ENCODE measurements around the gene DLX2. TPM values are rescaled to one million over a fixed set of nuclear protein-coding genes. Genes with fewer than 3 reads are reported as not detected.
A peak's percentile ranks its signal among the peaks of the same experiment; 100 is the strongest.
"Not testable (repeated sequence)": the region's sequence is repeated elsewhere in the genome, so short reads cannot be mapped to it uniquely, and the experiment has no call there.

The DLX2 gene
- total RNA-seq, 2 donors from 2014 or later: 0.11 TPM; not detected in 1

DNA sequence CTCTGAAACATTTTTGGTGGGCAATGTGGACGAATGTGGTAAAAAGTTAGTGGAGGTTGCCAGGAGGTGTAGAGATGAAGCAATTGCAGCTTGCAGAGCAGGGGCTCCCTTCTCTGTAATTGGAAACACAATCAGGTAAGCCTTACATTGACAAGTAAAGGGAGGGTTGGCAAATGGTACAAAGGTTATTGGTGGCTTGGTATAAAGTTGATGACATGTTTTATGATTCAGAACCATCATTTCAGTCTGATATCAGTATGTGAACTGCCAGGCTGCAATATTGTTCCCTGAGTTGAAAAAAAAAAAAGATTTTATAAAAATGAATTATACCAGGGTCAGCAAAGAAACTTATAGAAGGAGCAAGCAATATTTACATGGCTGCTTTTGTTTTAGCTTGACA, 31.8 kb downstream of the DLX2 start:
- ATAC-seq (peak; percentile 94), DNase-seq (no peak)
- intact Hi-C loops (cut with DNase I, micrococcal nuclease): no loop called here

DNA sequence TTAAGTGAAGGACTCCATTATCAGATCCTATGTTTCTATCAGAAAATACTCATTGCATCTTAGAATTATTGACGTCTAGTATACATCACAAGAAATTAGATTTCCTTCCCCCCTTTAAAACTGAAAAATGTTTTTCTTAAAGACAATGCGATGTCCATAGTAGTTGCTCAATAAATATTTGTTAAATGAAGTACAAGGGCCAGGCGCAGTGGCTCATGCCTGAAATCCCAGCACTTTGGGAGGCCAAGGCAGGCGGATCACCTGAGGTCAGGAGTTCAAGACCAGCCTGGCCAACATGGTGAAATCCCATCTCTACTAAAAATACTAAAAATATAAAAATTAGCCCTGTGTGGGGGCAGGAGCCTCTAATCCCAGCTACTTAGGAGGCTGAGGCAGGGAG, 34.8 kb downstream of the DLX2 start:
- DNase-seq; intact Hi-C loops (cut with DNase I, micrococcal nuclease); ATAC-seq: not testable (repeated sequence)

DNA sequence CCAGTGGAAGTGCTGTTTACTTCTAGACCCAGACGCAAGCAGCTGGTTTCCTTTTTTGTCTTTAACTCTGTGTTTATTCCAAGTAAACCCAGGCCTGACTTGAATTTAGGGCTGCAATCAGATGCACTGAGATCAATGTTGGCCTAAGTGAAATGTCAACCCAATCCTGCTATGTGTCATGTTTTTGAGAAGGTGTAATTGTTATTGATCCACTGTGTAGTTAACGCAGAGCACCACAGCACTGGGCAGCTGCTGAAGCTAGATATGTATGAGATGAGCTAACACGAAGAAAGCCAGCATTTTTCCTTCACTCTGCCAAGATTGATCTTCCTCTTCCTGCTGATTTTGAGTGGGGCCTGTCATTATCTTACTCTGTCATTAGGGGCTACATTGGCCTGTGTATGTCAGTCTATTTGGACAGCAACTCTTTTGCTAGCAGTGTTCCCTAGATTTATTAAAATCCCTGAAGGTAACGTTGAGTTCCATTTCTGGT, 36.3 kb downstream of the DLX2 start:
- intact Hi-C loops (cut with DNase I, micrococcal nuclease): no loop called here
- no peak for ATAC-seq
- DNase-seq: no peak

DNA sequence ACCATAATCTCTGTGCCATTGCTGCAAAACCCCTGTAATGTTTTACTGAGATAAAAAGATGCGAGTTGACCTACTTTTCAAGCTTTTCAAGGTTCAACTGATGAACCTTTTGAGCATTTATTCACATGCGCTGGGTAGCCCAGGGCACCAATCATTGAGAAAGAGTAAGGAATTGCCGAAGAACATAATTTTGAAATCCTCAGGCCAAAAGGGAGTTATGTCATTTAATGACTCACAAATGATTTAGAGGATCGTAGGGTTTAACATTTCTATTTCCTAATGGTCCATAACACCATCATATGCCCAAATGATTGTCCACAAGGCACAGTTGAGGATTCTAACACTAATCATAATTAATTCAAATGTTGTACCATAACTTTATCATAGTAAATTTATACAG, 37.6 kb downstream of the DLX2 start:
- ATAC-seq: no peak
- intact Hi-C loops (cut with DNase I, micrococcal nuclease): no loop called here
- DNase-seq: no peak

DNA sequence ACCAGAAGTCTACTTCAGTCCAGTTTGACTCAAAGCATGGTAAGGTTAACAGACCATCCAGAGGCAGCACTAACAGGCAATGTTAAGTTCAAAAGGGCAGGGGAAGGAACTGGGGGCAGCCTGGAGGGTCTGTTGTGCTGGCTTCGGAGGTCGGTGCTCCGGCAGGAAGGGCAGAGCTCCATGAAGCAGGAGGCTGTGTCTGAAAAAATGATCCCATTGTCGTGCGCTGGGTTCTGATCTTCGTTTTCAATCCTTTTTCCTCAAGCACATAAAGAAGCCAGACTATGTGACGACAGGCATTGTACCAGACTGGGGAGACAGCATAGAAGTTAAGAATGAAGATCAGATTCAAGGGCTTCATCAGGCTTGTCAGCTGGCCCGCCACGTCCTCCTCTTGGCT, 39.3 kb downstream of the DLX2 start:
- ATAC-seq (no peak), DNase-seq (no peak)
- intact Hi-C loops (cut with DNase I, micrococcal nuclease): no loop called here

DNA sequence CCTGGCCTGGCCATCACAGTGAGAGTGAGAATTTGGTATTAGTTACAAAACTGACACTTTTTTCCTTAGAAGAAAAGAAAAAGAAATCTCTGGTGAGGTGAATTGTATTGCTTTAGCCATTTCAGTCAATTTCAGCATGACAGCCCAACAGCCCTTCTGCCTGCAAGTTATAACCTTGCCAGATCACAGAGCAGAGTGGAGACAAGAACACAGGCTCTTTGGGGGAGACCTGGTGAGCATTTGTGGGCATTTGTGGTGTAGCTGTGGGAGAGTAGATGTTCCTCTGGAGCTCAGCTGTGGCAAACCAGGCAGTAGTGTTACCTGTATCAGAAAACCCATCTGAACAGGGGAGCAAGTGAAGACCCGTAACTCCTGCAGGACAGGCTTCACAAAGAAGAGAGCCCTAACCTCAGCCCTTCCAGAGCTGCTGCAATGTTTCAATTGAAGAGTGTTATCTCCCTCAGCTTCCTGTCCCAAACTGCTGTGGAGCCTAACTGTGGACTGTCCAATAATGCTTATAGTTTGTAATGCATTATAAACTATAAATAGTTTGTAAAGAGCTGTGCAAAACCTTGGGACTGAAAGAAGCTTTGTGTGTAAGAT, 40.2 kb downstream of the DLX2 start:
- intact Hi-C loops (cut with DNase I, micrococcal nuclease): no loop called here
- DNase-seq (no peak), ATAC-seq (no peak)

DNA sequence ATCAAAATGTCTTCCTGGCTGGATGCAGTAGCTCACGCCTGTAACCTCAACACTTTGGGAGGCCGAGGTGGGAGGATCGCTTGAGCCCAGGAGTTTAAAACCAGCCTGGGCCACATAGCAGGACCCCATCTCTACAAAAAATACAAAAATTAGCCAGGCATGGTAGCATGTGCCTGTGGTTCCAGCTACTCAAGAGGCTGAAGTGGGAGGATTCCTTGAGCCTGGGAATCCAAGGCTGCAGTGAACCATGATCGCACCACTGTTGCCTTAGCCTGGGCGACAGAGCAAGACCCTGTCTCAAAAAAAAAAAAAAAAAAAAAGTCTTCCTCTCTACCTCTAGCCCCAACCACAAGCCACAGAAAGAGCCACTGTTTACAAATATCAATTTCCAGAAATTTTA, 42.6 kb downstream of the DLX2 start:
- not testable (repeated sequence) for ATAC-seq, DNase-seq

DNA sequence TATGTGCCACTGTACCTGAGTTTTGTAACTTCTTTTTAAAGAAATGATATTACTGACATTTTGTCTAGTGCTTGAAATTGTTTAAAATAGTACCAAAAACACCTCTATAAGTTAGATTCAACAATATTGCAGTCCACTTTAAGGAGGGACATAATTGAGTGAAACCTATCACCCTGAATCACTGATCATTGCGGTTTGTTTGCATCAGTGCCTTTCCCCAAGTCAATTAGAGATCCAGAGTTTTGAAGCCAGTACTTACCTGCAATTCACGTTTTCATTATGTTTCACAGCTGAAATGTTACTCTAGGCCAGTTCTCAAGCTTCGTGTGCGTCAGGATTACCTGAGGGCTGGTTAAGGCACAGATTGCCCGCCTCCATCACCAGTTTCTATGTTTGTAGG, 44.0 kb downstream of the DLX2 start:
- ATAC-seq (no peak), DNase-seq (no peak)
- intact Hi-C loops (cut with DNase I, micrococcal nuclease): no loop called here

More for the DNA sequence above, 42.6 kb downstream of the DLX2 start:
- intact Hi-C loops (cut with DNase I, micrococcal nuclease): not testable (repeated sequence)

DNA sequence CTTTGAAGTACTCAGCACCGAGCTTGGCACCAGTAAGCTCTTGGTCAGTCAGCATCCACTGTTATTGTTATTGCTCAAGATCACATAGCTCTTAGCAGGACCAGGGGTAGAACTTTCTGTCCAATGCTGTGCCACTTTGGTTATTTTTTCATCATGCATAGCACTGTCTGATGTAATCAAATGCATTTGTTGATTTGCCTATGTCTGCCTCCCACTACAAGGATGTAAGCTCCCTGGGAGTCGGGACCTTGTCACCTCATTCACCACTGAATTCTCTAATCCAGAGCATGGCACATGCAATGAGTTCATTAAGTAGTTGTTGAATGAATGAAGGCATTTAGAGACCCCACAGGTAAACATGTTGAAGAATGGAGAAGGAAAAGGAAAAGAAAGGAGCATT, 46.4 kb downstream of the DLX2 start:
- intact Hi-C loops (cut with DNase I, micrococcal nuclease): no loop called here
- DNase-seq (no peak), ATAC-seq (no peak)

DNA sequence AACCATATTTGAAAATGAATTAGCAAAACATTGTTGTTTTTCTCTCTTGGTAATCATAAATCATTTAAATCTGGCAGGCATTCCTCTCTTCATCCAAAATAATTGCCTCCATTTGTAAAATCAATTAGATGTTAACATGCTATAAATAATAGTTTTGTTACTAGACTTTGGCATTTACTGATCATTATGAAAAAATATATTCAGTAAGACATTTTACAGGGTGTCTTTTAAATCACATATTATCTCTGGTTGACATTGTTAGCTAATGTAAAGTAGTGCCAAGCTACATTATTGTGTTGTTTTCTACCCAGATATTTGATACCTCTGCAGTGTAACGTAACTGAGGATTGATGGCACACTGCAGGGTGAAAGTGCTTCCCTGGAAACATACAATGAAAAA, 49.2 kb downstream of the DLX2 start:
- intact Hi-C loops (cut with DNase I, micrococcal nuclease): no loop called here
- ATAC-seq (no peak), DNase-seq (no peak)

DNA sequence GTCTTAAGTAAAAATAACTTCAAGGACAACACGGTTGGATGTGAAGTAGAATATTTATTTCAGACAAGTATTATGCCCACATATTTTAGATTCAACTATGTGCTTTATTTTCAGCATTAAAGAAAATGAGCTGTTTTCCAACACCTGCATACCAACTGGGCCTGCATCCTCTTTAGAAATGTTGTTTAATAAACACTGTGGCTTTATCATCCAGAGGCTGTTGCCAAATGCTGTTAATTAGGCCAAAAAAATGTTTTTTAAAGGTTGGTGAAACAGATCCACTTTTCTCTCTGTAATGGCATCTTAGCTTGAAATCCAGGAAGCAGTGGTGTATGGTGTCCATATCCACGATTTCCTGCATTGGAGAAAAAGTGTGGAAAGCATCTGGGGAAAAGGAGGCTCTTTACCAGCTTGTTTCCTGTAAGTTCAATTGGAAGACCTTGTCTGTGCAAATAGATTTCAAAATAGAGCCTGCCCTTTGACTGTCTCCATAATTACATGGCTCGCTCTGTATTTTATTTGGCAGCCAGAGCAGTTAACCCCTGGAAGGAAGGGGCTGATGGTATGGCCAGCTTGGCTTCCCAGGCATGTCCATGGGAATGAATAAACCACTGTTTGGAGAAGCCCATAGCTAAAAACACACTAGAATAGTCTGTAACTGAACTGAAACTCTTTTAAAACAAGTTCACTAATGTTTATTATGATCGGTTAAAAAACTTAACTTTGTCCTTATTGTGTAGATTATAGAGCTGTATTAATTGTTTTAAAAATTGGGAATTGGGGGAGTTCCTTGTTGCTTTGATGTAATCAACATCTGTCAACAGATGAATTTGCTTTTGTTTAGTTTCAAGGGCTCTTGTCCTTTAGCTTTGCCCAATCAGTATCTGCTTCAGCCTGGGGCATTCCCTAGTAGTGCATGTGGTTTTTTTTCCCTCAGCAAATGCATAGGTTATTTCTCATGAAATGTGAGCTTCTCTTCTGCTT, 50.4 kb downstream of the DLX2 start:
- ATAC-seq: peak; percentile 40
- intact Hi-C loops (cut with DNase I, micrococcal nuclease): no loop called here
- no peak for DNase-seq

DNA sequence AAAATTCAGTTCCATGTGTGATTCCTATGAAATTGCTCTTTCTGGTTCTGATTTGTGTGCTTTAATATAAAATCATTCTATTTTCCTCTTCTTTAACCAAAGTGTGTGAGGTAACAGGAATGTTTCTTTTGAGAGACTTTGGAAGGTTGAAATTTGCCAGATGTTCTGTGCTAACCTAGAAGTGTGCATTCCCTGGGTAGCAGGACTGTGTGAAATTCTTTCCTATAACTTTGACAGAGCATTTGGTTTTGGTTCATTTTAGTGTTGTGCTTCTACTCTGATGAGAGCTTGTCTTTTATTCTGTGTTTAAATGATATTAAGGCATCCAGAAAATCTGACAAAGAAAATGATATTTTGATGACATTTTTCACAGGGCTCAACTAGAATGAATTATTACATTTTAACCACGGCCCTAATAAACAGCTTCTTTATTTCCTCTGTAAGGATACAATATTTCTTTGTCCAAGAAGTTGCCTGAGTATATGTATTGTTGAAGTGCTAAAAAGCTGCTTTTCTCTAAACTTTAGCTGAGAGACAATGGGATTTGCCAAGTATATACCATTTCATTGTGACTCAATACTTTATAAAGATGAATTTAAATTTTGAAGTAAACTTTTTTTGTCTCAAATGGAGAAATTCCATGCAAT, 52.1 kb downstream of the DLX2 start:
- intact Hi-C loops (cut with DNase I, micrococcal nuclease): no loop called here
- no peak for ATAC-seq
- no peak for DNase-seq

DNA sequence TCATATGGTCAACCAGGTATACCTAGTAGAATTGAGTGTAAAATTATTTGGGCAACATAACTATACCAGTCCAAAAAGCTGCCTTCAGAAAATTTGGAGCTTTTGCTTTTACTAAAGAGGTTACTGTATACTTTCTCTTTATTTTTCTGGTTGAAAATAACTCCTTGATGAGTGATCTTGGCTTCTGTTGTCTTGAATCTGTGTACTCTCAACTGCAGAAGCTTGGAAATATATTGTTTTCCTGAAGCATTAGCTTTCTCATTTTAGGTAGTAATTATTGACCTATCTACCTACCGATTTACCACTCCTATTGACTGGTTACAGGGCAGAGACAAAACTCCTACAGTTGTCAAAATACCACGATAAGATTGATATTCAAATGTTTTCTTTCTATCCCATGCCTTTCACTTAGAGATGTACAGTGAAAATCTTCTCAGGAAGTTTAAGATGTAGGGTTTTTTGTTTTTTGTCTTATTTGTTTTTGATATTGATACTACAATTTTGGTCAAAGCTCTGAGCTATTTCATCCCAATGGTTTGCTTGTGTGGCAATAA, 53.1 kb downstream of the DLX2 start:
- ATAC-seq: no peak

More for the DNA sequence above, 53.1 kb downstream of the DLX2 start:
- intact Hi-C loops (cut with DNase I, micrococcal nuclease): no loop called here
- DNase-seq: no peak

Other genes starting within 250 kb of the DLX2 start
- gene SLC25A12, start 208.7 kb downstream of the DLX2 start, total RNA-seq: 10 to 100 TPM; 17.9 to 22.4 TPM
- gene HAT1, start 180.4 kb downstream of the DLX2 start, total RNA-seq: 10 to 100 TPM; 24.8 to 26.1 TPM
- 1 to 10 TPM; 4.2 to 4.4 TPM for gene METAP1D, start 102.9 kb downstream of the DLX2 start, total RNA-seq
- gene DLX1, start 17.4 kb downstream of the DLX2 start, total RNA-seq: under 1 TPM in 1 of 2 donors, not detected in 1; 0.17 TPM